ENCODE data around the gene FAM151A.
"Not testable (repeated sequence)": the region's sequence is repeated elsewhere in the genome, so short reads cannot be mapped to it uniquely, and the experiment has no call there.

FAM151A gene

DNA sequence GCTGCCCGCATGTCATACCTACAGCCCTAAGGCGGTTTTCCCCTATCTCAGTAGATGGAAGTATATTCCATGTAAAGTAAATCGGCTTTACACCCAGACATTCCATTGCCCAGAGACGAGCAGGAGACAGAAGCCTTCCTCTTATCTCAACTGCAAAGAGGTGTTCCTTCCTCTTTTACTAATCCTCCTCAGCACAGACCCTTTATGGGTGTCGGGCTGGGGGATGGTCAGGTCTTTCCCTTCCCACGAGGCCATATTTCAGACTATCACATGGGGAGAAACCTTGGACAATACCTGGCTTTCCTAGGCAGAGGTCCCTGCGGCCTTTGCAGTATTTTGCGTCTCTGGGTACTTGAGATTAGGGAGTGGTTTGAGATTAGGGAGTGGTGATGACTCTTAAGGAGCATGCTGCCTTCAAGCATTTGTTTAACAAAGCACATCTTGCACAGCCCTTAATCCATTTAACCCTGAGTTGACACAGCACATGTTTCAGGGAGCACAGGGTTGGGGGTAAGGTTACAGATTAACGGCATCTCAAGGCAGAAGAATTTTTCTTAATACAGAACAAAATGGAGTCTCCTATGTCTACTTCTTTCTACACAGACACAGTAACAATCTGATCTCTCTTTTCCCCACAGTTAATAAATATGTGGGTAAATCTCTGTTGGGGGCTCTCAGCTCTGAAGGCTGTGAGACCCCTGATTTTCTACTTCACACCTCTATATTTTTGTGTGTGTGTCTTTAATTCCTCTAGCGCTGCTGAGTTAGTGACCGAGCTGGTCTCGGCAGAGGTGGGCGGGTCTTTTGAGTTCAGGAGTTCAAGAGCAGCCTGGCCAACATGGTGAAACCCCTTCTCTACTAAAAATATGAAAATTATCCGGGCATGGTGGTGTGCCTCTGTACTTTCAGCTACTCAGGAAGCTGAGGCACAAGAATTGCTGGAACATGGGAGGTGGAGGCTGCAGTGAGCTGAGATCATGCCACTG lies 13.4 kb upstream of the FAM151A start:
- DNase-seq (ENCODE audit: low spot score): not testable (repeated sequence)

DNA sequence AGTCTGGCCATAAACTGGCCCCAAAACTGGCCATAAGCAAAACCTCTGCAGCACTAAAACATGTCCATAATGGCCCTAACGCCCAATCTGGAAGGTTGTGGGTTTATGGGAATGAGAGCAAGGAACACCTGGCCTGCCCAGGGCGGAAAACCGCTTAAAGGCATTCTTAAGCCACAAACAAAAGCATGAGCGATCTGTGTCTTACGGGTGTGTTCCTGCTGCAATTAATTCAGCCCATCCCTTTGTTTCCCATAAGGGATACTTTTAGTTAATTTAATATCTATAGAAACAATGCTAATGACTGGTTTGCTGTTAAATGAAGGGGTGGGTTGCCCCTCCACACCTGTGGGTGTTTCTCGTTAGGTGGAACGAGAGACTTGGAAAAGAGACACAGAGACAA lies 12.5 kb upstream of the FAM151A start:
- not testable (repeated sequence) for DNase-seq (ENCODE audit: low spot score)

DNA sequence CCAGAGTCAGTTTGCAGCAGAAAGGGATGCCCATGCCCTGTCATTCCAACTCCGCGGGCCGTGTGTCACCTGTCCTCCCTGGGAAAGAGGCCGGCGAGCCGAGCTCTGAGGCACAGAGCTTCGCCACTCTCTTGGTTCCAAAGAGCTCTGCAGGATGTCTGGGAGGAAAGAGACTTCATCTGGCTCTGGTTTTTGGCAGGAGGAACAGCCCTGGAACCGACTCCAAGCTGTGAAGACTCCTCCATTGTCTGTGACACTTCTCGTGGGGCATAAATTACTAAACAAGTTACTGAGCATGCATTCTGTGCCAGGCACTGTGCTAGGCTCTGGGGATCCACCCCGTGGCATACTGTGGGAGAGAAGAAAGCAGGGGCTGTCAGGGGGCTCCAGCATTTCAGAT lies 3.9 kb upstream of the FAM151A start:
- DNase-seq (ENCODE audit: low spot score): no peak

DNA sequence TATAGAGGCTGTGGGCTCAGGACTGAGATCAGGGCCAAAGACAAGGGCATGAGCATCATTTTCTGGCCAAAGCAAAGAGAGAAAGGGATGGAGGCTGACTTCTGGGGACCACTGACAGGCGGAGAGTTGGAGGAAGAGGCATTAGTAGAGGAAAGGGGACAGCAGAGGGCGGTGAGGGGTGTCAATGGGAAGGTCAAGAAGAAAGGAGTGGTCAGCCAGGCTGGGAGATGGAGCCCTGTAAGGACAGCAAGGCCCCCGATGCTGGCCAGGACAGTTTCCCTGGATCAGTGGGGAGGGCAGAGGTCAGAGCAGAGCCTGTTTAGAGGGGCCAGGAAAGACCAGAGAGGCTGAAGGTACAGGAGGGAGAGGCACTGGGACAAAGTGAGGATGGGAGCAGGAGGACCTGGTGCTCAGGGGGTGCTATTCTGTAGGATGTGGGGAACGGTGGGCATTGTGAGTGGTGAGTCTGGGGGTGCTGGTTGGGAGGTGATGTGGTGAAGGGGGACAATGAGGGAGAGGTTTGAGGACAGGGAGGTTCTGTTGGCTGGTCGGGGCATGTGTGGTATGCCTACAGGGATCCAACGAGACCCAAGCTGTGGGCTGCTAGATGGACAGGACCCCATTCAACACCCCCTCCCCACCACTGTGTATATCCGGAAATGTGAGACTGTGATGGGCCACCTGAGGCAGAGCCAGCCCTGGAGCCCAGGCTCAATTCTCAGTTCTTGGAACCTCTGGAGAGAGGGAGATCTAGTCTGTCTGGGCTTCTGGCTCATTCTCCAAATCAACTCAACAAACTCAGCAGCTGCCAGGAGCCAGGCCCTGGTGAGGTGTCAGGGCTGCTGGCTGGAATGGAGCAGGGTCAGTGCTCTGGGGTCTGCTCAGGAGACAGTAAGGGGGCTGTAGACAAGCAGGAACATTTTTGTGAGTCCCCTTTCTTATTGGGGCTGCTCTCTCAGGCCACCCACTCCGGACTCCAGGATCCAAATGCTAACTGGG lies 1.4 kb upstream of the FAM151A start:
- DNase-seq (ENCODE audit: low spot score): no peak

DNA sequence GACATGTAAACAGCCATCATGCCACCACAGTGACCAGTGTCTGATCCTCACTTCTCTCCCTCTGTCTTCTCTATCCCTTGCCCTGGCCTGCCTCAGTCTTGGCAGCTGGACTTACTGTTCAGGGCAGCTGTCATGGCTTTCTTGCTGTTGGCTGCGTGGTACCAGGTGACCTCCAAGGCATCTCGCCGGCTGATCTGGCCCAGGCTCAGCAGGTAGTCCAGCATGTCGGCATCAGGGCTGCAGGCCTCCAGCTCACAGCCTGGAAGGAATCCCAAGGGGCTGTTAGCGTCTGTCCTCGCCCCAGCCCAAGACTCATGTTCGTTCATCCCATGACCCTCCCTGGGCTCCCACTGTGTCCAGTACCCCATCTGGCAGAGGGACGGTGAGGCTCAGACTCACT lies 3.6 kb downstream of the FAM151A start:
- DNase-seq (ENCODE audit: low spot score): no peak

DNA sequence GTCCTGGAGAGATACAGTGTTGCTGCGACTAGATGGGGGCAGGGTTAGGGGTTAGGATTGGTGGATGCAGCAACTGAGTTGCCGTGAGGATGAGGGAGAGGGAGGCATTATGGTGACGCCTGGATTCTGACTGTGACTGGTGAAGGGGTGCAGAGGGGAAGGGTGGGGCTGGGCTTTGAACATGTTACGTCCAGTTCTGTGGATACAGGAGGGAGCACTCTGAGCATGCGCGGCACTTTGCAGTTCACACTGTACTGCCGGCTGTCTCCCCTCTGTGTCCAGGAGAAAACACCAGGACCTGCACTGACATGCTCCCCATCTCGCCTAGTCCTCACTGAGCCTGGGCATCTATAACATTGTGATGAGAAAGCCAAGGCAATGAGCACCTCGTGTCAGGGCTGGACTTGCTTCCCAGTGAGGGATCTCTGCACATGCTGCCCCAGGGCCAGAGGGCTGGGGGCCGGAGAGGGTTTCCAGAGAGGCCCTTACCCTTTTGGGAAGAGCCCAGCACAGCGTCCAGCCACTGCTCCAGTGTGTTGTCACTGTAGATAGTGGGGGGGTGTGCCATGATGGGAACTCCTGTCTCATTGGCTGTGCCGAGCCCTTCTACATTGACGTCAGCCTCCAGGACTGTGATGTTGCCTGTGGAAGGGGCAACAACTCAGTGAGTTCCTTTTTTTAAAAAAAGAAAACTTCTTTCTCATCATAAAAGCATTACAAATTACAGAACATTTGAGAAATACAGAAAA lies 7.6 kb downstream of the FAM151A start:
- no peak for DNase-seq (ENCODE audit: low spot score)

DNA sequence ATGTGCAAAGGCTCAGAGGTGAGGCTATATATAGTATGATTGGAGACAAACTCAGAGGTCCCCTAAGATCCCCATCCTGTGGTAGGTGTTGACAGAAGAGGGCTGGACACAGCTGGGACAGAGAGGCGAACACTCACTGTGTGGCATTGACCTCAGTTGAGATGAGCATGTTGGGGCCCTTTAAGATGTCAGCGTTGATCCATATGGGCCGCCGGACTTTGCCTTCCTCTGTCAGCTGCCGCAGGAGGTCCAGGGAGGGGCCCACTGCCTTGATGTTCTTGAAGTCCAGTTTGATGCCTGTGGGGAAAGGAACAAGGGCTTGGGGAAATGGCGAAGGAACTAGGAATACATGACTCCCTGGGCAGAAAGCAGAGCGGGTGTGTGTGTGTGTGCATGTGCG lies 8.8 kb downstream of the FAM151A start:
- no peak for DNase-seq (ENCODE audit: low spot score)

DNA sequence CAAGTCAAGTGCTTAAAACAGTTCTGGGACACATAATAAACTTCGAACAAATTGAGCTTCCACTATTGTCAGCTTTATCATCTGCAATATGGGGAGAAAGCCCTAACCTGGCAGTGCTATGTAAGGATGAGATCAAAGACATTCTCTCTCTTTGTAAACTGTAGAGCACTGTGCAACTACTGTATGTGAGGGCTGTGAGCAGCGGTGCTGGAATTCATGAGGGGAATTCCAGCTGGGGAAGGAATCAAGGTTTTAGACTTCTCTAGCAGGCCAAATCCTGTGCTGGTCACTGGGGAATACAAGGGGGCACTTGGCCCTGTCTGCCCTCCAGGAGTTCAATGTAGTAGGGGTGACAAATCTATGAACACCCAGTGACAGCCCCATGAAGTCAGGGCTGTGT lies 9.3 kb downstream of the FAM151A start:
- no peak for DNase-seq (ENCODE audit: low spot score)

DNA sequence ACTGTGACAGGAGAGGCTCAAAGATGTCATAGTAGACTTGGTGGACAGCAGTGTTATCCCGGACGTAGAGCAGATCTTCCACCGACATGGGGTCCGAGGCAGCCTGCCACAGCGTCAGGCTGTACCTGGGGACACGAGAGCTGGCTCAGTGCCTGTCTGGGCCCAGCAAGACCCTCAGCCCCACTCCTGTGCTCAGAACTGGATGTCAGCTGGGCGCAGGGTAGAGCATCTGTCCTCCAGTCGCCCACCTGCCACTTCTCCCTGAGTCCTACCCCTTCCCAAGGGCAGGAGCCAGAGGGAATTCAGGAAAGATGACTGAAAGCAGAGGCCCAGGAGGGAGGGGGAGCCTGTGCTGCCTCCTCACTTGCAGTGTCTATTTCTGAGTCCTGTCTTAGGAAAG lies 11.7 kb downstream of the FAM151A start:
- no peak for DNase-seq (ENCODE audit: low spot score)

DNA sequence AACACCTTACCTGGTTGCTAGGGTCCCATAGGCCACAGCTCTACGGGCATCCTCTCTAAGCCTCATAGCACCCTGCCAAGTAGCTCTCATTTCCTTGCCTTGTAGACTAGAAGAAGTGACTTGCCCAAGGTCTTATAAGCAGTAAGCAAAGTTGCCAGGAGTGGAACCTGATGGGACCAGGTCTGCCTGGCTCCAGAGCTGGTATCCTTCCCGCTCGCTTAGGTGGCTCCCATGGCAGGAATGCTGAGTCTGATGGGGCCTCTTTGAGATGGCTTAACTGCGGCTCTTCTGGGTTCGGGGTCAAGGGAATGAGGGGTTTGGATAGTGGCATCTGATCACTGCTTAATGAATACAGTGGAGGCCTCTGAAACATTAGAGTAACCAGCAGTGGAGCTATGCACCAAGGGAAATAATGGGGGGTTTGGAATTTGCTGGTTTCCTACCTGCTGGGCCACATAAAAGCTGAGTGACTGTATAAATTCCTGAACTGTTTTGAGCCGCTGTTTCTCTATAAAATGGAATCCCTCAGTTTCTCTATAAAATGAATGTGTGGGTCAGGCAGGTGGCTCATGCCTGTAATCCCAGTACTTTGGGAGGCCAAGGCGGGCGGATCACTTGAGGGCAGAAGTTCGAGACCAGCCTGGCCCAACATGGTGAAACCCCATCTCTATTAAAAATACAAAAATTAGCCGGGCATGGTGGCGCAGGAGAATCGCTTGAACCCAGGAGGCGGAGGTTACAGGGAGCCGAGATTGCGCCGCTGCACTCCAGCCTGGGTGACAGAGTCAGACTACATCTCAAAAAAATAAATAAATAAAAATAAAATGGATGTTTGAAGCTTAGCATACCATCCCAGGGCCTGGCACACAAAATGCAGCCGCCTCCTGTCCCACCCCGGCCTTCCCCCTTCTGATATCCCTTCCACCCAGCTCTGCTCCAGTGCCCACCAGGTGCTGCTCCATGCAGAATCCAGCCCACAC lies 12.4 kb downstream of the FAM151A start:
- DNase-seq (ENCODE audit: low spot score): no peak

DNA sequence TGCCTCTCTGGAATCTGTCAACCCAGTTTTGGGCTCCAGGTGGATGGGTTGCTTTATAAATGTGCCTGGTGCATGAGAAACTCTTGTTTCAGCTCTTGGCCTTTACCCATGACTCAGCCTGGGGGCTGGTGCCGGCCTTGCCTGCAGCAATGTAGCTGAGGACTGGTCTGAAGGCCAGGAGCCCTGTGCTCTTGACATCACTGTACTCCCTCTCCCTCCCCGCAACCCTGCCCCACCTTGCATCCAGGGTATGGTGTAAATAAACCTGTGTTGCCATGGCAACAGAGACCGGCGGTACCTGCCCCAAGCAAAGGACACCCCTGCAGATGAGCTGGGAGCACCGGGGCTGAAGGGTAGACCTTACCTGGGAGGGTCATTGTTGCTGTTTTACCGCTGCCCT lies 13.3 kb downstream of the FAM151A start:
- DNase-seq (ENCODE audit: low spot score): no peak

DNA sequence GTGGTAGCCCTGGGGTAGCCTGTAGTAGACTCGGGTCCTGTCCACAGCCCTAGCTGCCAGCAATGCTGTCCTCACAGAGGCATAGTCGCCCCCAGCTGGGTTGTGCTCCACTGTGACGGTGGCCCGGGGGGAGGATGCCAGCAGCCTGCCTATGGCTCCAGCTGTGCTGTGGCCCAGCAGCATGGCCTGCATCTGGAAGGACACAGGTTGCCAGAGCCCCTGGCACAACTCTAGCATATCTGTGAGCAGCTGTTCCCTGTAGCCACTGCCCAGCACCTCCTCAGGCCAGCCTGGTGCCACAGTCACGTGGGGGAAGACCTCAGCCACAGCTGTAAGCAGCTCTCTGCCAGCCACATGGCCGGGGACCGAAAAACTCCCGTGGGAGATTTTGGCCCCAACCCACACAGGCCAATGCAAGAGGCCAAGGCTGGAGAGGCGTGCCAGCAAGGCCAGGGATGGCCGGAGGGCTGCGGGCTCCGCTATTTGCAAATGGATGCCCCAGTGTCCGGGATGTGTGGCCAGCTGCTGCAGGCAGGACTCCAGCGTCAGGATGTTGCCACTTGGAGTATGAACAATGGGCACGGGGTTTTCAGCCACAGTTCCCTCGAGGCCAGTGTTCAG lies 13.9 kb downstream of the FAM151A start:
- DNase-seq (ENCODE audit: low spot score): no peak

DNA sequence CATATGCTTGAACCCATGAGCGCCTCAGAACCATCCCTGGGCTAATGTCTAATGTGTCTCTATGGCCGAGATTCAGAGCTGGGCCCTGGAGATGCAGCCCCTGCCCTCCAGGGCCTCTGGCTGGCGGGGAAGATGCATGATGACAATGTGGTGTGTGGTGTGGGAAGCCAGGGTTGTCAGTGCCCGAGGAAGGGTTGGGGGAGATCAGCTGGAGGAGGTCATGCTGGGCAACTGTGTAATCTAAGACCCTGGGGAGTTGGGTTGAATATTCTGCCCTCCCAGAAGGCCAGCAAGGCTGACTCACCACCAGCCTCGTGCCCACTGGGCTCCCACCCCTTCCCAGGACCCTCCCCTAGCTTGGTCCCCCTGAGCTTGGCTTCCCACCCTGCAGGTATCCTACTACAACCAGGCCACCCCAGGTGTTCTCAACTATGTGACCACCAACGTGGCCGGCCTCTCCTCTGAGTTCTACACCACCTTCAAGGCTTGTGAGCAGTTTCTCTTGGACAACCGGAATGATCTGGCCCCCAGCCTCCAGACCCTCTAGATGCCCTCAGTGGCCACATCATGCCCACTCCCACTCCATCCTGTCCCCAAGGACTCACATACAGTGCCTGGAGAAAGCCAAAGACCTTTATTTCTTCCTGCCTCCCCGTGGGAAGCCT lies 14.6 kb downstream of the FAM151A start:
- DNase-seq (ENCODE audit: low spot score): no peak

DNA sequence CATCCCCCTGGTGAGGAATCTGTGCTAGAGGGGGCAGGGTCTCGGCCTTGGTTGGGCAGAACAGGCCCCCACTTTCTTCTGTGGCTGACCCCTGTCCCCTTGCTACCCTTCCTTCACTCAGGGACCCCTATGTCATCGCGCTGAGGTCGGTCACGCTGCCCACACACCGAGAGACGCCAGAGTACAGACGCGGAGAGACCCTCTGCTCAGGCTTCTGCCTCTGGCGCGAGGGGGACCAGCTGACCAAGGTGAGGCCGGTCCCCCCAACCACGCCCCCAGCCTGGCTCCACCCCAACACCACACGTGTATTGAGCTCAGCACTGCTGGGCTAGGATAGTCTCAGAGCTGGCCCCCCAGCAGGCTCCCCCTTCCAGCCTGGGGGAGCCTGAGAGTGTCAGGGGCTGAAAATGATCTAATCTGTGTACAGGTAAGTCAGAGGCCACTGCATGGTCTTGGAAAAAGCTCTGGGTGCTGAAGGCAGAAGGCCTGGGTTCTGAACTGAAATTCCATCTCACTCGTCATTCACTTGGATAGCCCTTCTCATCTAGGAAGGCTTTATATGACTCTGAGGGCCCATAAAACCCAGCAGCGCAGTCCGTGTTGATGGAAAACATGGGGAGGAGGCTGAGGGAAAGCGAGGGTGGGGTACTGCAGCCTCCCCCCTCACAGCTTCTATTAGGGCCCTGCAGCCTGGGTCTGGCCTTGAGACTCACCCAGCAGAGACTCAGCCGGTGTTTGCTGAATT lies 15.3 kb downstream of the FAM151A start:
- DNase-seq (ENCODE audit: low spot score): no peak

DNA sequence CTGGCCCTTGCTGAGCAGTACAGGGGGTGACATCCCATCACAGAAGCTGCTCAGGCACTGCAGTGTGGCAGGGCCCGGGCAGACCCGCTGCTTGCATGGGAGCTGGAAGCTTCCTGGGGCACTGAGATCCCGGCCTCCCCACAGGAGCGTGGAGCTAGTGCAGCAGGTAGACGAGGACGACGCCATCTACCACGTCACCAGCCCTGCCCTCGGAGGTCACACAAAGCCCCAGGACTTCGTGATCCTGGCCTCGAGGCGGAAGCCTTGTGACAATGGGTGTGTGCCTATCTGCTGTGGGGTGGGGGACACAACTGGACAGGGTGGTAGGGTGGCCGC lies 16.4 kb downstream of the FAM151A start:
- DNase-seq (ENCODE audit: low spot score): no peak

DNA sequence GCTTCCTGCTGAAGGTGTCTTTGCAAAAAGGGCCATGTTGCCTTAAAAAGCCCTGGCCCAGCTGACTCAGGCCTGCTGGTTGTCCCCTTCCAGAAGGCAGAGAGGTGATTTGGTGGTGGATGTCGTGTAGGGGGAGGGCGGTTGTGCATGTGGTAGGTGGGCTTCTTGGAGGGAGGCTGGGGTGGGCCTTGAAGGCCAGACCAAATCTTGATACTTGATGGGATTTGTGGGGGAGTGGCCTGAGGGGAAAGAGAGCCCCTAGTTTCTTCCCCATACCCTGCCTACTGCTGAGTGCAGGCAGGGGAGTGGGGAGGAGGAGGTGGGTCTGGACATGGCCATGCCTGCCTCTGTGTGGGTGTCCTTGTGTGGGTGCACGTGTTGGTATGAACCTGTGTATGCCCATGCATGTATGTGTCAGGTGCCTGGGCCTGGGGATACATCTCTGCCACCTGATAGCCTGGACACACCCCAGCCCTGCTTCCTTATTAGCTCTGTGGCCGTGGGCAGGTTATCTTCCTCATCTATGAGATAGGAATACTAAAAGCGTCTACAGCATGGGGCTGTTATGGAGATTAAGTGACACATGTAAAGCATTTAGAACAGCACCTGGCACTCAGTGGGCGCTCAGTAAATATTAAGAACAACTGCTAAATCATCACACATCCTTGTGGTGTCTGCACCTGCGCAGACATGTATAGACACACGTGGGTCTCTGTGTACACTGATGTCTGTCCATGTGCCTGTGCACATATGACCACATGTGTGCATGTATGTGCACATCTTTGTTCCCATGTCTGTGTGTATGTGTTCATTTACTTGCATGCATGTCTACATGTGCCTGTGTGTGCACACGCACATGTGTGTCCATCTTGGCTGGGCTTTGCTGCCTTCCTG lies 17.0 kb downstream of the FAM151A start:
- DNase-seq (ENCODE audit: low spot score): no peak

DNA sequence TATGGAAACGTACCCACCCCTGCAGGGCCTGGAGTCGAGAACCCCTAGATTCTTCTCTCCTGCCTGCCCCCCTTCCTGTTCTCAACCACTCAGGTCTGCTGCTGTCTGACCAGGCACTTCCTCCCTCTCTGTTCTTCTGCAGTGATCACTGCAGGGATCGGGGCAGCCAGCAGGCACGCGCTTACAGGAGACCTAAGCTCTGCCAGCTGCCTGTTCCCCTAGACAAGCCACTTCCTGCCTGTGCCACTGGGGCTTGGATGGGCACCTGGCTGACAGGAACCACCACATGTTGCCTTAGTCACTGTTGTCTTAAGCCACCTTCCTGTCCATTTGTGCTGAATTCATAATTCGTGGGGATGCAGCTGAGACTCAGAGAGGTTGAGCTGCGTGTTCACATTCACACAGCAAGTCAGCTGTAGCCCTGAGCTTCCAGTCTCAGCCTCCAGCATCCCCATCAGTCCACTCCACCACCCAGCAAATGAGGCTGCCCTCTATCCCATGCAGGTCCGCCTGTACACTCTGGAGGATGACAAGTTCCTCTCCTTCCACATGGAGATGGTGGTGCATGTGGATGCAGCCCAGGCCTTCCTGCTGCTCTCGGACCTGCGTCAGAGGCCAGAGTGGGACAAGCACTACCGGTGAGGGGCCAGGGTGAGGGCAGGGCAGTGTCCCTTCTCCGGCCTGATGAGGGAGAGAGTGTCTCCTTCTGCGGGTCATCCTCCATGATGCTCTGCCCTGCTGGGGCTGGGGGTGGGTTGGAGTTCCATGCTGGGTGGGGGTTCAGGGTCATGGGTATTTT lies 18.6 kb downstream of the FAM151A start:
- no peak for DNase-seq (ENCODE audit: low spot score)

Data from AG08395 (cell line).